H1 (cell line): ENCODE results near the gene ARL3. TPM values are rescaled to one million over a fixed set of nuclear protein-coding genes. Genes with fewer than 3 reads are reported as not detected.

ENCODE experiments used
- CTCF ChIA-PET: fragments of 300-600 bp; sonication (Branson Sonifier 250); formaldehyde crosslinking; loops from one replicate; lab custom pipeline; 2021; ENCODE audit not compliant: partially characterized antibody; lab: Charles Lee
- POLR2A ChIA-PET: fragments of 300-600 bp; sonication (Branson Sonifier 250); formaldehyde crosslinking; loops from one replicate; lab custom pipeline; 2021; ENCODE audit warnings: inconsistent platforms; ENCODE audit not compliant: partially characterized antibody; lab: Charles Lee
- DNase-seq, 2 experiments: peaks; one replicate each; pipeline versions ENCODE4 v3.0.0 to v3.0.0-alpha.2; 2010 to 2022; ENCODE audit warnings: low spot score in 2 of 2, low read depth in 1 of 2, mixed read lengths in 1 of 2
- FAIRE-seq: peaks from 2 replicates; lab custom pipeline; 2011; peaks lifted over from hg19 to GRCh38; lab: Jason Lieb, UNC
- H2AFZ ChIP-seq: 2 replicates; pipeline ENCODE4 v1.8.1; 2012; ENCODE audit warnings: low read length, inconsistent platforms
- H2AK5ac ChIP-seq: 2 replicates; pipeline ENCODE4 v1.6.1; 2013; ENCODE audit warnings: low read depth, low read length
- H2BK120ac ChIP-seq: replicated peaks from 2 replicates; pipeline ENCODE3; 2013; ENCODE audit warnings: low read depth, low read length, inconsistent platforms
- H2BK12ac ChIP-seq: 2 replicates; pipeline ENCODE4 v1.6.1; 2013; ENCODE audit warnings: low read depth, low read length
- H2BK15ac ChIP-seq: 2 replicates; pipeline ENCODE4 v1.6.1; 2013; ENCODE audit warnings: low read length
- H2BK20ac ChIP-seq: 2 replicates; pipeline ENCODE4 v1.6.1; 2013; ENCODE audit warnings: low read length
- H2BK5ac ChIP-seq: 2 replicates; pipeline ENCODE4 v1.6.1; 2013; ENCODE audit warnings: low read depth, low read length
- H3K14ac ChIP-seq: 2 replicates; pipeline ENCODE4 v1.6.1; 2013; ENCODE audit warnings: inconsistent platforms; ENCODE audit not compliant: insufficient read length
- H3K18ac ChIP-seq: 2 replicates; pipeline ENCODE4 v1.6.1; 2013; ENCODE audit warnings: low read length; ENCODE audit errors: extremely low read depth
- H3K23ac ChIP-seq: 2 replicates; pipeline ENCODE4 v1.6.1; 2013; ENCODE audit warnings: inconsistent platforms; ENCODE audit not compliant: insufficient read length
- H3K23me2 ChIP-seq: 2 replicates; pipeline ENCODE4 v1.6.1; 2013; ENCODE audit warnings: low read depth, low read length
- H3K27ac ChIP-seq: 2 replicates; pipeline ENCODE4 v1.6.1; 2011; ENCODE audit warnings: low read depth, low read length, inconsistent platforms
- H3K27me3 ChIP-seq, 4 experiments: replicated peaks in 1 of 4; 1 replicate in 1 of 4; 2 replicates in 3 of 4; pipeline versions ENCODE4 v1.6.1 to v1.8.1; 2011 to 2013; ENCODE audit warnings: low read length in 3 of 4, mild to moderate bottlenecking in 3 of 4, inconsistent platforms in 2 of 4, mixed read lengths in 2 of 4, moderate library complexity in 1 of 4; ENCODE audit not compliant: control insufficient read depth in 3 of 4, insufficient read depth in 3 of 4; ENCODE audit errors: extremely low read depth in 1 of 4
- H3K36me3 ChIP-seq, 4 experiments: 2 replicates each; pipeline versions ENCODE4 v1.6.1 to v1.8.1; 2011 to 2013; ENCODE audit warnings: mild to moderate bottlenecking in 4 of 4, low read length in 3 of 4, moderate library complexity in 2 of 4, control low read depth in 1 of 4, inconsistent platforms in 1 of 4; ENCODE audit not compliant: insufficient read depth in 4 of 4, control insufficient read depth in 2 of 4
- H3K4ac ChIP-seq: replicated peaks from 2 replicates; pipeline ENCODE3; 2013; ENCODE audit warnings: low read length, low read depth, mixed read lengths, inconsistent platforms; ENCODE audit not compliant: insufficient read length
- H3K4me1 ChIP-seq, 4 experiments: replicated peaks in 1 of 4; 1 replicate in 1 of 4; 2 replicates in 3 of 4; pipeline versions ENCODE4 v1.6.1 to v1.8.1; 2011 to 2013; ENCODE audit warnings: low read length in 3 of 4, inconsistent platforms in 2 of 4, mixed read lengths in 1 of 4; ENCODE audit not compliant: insufficient read depth in 4 of 4, control insufficient read depth in 3 of 4
- H3K4me2 ChIP-seq, 2 experiments: 2 replicates each; pipeline versions ENCODE4 v1.6.1 to v1.8.1; 2011 to 2013; ENCODE audit warnings: low read depth in 2 of 2, low read length in 2 of 2, control low read depth in 1 of 2, inconsistent platforms in 1 of 2, mild to moderate bottlenecking in 1 of 2; ENCODE audit not compliant: insufficient read depth in 1 of 2
- H3K4me3 ChIP-seq, 4 experiments: fragments of 200-600, 300-600 bp in 1 of 4; sonication (generic), shearing (Covaris generic), sonication (Bioruptor Twin) in 1 of 4; 2 replicates each; pipeline versions ENCODE4 v1.5.1 to v1.8.1; 2011 to 2016; ENCODE audit warnings: low read length in 4 of 4, low read depth in 3 of 4, control low read depth in 2 of 4, inconsistent platforms in 2 of 4, mild to moderate bottlenecking in 2 of 4, mixed read lengths in 1 of 4, moderate library complexity in 1 of 4; ENCODE audit not compliant: insufficient read depth in 2 of 4; ENCODE audit errors: extremely low read depth in 1 of 4
- H3K56ac ChIP-seq: replicated peaks from 2 replicates; pipeline ENCODE3; 2013; ENCODE audit warnings: low read depth, mild to moderate bottlenecking, mixed read lengths, low read length, inconsistent platforms; ENCODE audit not compliant: insufficient read length
- H3K79me1 ChIP-seq: 2 replicates; pipeline ENCODE4 v1.6.1; 2013; ENCODE audit warnings: low read depth, low read length, control low read depth
- H3K79me2 ChIP-seq, 2 experiments: 2 replicates each; pipeline versions ENCODE4 v1.6.1 to v1.8.1; 2012 to 2013; ENCODE audit warnings: low read length in 2 of 2, mild to moderate bottlenecking in 2 of 2, inconsistent platforms in 1 of 2; ENCODE audit not compliant: insufficient read depth in 2 of 2, control insufficient read depth in 1 of 2
- H3K9ac ChIP-seq, 4 experiments: replicated peaks in 1 of 4; 1 replicate in 1 of 4; 2 replicates in 3 of 4; pipeline versions ENCODE4 v1.6.1 to v1.8.1; 2011 to 2013; ENCODE audit warnings: low read depth in 3 of 4, low read length in 3 of 4, control low read depth in 2 of 4, mild to moderate bottlenecking in 2 of 4, moderate library complexity in 2 of 4, inconsistent platforms in 1 of 4; ENCODE audit errors: extremely low read depth in 1 of 4
- H3K9me3 ChIP-seq, 2 experiments: 2 replicates each; pipeline versions ENCODE4 v1.6.1 to v1.8.1; 2012 to 2013; ENCODE audit warnings: mild to moderate bottlenecking in 2 of 2, moderate library complexity in 2 of 2, control low read depth in 1 of 2, inconsistent platforms in 1 of 2, low read depth in 1 of 2, low read length in 1 of 2, mixed read lengths in 1 of 2; ENCODE audit not compliant: insufficient read depth in 2 of 2
- H4K20me1 ChIP-seq, 2 experiments: replicated peaks in 1 of 2; 2 replicates each; pipeline versions ENCODE3 to v1.8.1; 2011 to 2013; ENCODE audit warnings: inconsistent platforms in 2 of 2, low read length in 2 of 2, mild to moderate bottlenecking in 1 of 2; ENCODE audit not compliant: insufficient read depth in 2 of 2, control insufficient read depth in 1 of 2
- H4K5ac ChIP-seq: 2 replicates; pipeline ENCODE4 v1.6.1; 2013; ENCODE audit warnings: low read length, low read depth, mixed read lengths, inconsistent platforms; ENCODE audit not compliant: insufficient read length
- H4K8ac ChIP-seq: 2 replicates; pipeline ENCODE4 v1.8.0; 2013; ENCODE audit warnings: mild to moderate bottlenecking, moderate library complexity, low read length, inconsistent platforms; ENCODE audit not compliant: insufficient read depth; ENCODE audit errors: extremely low read depth
- H4K91ac ChIP-seq: replicated peaks from 2 replicates; pipeline ENCODE3; 2013; ENCODE audit warnings: low read length, mixed read lengths, inconsistent platforms; ENCODE audit not compliant: insufficient read length
- CBX8 ChIP-seq: fragments of 300-800, 300-1000 bp; sonication (generic); IDR thresholded peaks from 2 replicates; pipeline ENCODE4 v1.7.1; 2016; ENCODE audit warnings: low read depth, low read length, borderline replicate concordance
- KDM1A ChIP-seq: fragments of 200-600, 300-600 bp; sonication (generic); IDR thresholded peaks from 2 replicates; pipeline ENCODE4 v1.7.1; 2016; ENCODE audit warnings: mild to moderate bottlenecking, low read length, borderline replicate concordance
- TAF1 ChIP-seq: IDR thresholded peaks from 2 replicates; pipeline ENCODE4 v1.6.1; 2011; ENCODE audit warnings: mild to moderate bottlenecking, low read depth, low read length
- WGBS, 2 experiments: shearing (Covaris generic) in 1 of 2; methylation state at CpG; one replicate each; pipeline versions ENCODE4 v1.1.6 to v1.1.7; 2013 to 2015; ENCODE audit warnings: low lambda C conversion rate in 2 of 2, mixed read lengths in 2 of 2, inconsistent platforms in 1 of 2, low coverage in 1 of 2, missing lambda C conversion rate in 1 of 2; ENCODE audit not compliant: insufficient replicate concordance in 2 of 2, insufficient coverage in 1 of 2, insufficient read length in 1 of 2; ENCODE audit errors: extremely low coverage in 1 of 2, missing lambda C conversion rate in 1 of 2; 5-methylcytosine and 5-hydroxymethylcytosine counted together
- polyA plus RNA-seq, 7 experiments: library from polyadenylated mRNA; depleted of rRNA in 3 of 7; stranded (reverse) in 5 of 7; unstranded in 2 of 7; fragments of >200 nt in 5 of 7; fragments of 200-250 nt in 2 of 7; gene quantifications; 1 replicate in 5 of 7; 2 replicates in 1 of 7; 4 replicates in 1 of 7; pipeline versions ENCODE4 v1.2.1 to v1.2.3, GENCODE V29; 2011 to 2013; ENCODE audit warnings: missing spikeins in 2 of 7, mixed read lengths in 2 of 7
- total RNA-seq: library from RNA; stranded (reverse); fragmentation: NEBNext Ultra II Directional; extraction: Animal tissue kit (Norgen Biotek cat#: 25700); gene quantifications from 2 replicates; pipeline ENCODE4 v1.2.1, GENCODE V29; 2021

Gene ARL3
- total and polyA plus RNA-seq, 2 of the 8 experiments (the other 6 are each of a cell fraction or from before 2014, with no cell fraction given), result 8.8 to 16.2 TPM

- H3K4ac ChIP-seq, result no peak overlapping the region
- no peak overlapping the region for H3K4me2 ChIP-seq
- peaks cover 0 to 44% of the 10 kb centered on the region in 2 experiments; a peak in 2 of 4 replicates for H3K79me2 ChIP-seq
- peaks cover 3 to 35% (median 16%) of the 10 kb centered on the region in 4 experiments; a peak in 7 of 8 replicates for H3K36me3 ChIP-seq
- POLR2A ChIA-PET, result interaction anchor here (0.6 to 6.0 kb wide), 3 partner anchors 10 to 55 kb away, joined by 3 to 53 read pairs (median 30); partner anchors contain the start of genes ARL3, SFXN2 and WBP1L
- H3K23ac ChIP-seq, result no peak overlapping the region
- peaks cover 0 to 6% of the 10 kb centered on the region in 2 experiments for H4K20me1 ChIP-seq
- no peak overlapping the region for H3K4me3 ChIP-seq
- no peak overlapping the region for H4K91ac ChIP-seq
- 93% methylated on average over 4 of the region's 4 CpGs; no CpG with 5 or more reads in 1 of the 2 experiments for WGBS, 2 experiments
- H3K9me3 ChIP-seq, result no peaks in the 10 kb centered on the region
- H2BK5ac ChIP-seq, result no peak overlapping the region
- no peak overlapping the region for H2BK120ac ChIP-seq
- H3K4me1 ChIP-seq, result no peaks in the 10 kb centered on the region
- no peak overlapping the region for H4K8ac ChIP-seq
- no peak overlapping the region for H3K14ac ChIP-seq
- H2BK20ac ChIP-seq, result no peak overlapping the region
- FAIRE-seq (no peak), DNase-seq (no peak)
- no peak overlapping the region for H3K56ac ChIP-seq
- H4K5ac ChIP-seq, result no peak overlapping the region
- H2BK12ac ChIP-seq, result no peak overlapping the region
- TF ChIP-seq KDM1A (0 out of 2 replicates have a peak, but pooled peaks have one; percentile 16), TAF1 (no peak), CBX8 (no peak)
- TF ChIP-seq, all 59 proteins: peak for 1
- H2AK5ac ChIP-seq, result no peak overlapping the region
- no peaks in the 10 kb centered on the region; the same call in 1 of the 2 replicates for H3K23me2 ChIP-seq
- H3K27me3 ChIP-seq, result no peaks in the 10 kb centered on the region
- no peak overlapping the region for H3K27ac ChIP-seq
- H3K18ac ChIP-seq, result no peak overlapping the region
- no peak overlapping the region for H2AFZ ChIP-seq
- H2BK15ac ChIP-seq, result no peak overlapping the region
- H3K79me1 ChIP-seq, result no peaks in the 10 kb centered on the region; the same call in 1 of the 2 replicates
- no peak overlapping the region for H3K9ac ChIP-seq
- CTCF ChIA-PET, result interaction anchor here (1.1 to 1.3 kb wide), 2 partner anchors 10 to 58 kb away, joined by 3 read pairs; partner anchors contain the start of gene ARL3
These were observed 9.8 kb upstream of the ARL3 start for GRCh38 chr10:102723989-102724388.
